Muscle layer of colon (tissue), 2 donors: Measurements from ENCODE around the gene RGS14.
"Not testable (repeated sequence)": the region's sequence is repeated elsewhere in the genome, so short reads cannot be mapped to it uniquely, and the experiment has no call there.

Source experiments
- H3K27ac ChIP-seq: one replicate; pipeline ENCODE4 v1.7.0; 2013; ENCODE audit warnings: low read depth, mild to moderate bottlenecking, low read length, moderate library complexity
- H3K27me3 ChIP-seq, 2 donors: one replicate each; pipeline ENCODE4 v1.7.0; 2013; ENCODE audit warnings: low read length in 2 of 2, mild to moderate bottlenecking in 2 of 2; ENCODE audit not compliant: insufficient read depth in 2 of 2, control insufficient read depth in 1 of 2
- H3K36me3 ChIP-seq: one replicate; pipeline ENCODE4 v1.7.0; 2013; ENCODE audit warnings: mild to moderate bottlenecking, low read length; ENCODE audit not compliant: insufficient read depth
- H3K4me1 ChIP-seq: one replicate; pipeline ENCODE4 v1.7.0; 2013; ENCODE audit warnings: mild to moderate bottlenecking, low read length; ENCODE audit not compliant: insufficient read depth
- H3K4me3 ChIP-seq, 2 donors: one replicate each; pipeline ENCODE4 v1.7.0; 2013; ENCODE audit warnings: low read length in 2 of 2, low read depth in 1 of 2, mild to moderate bottlenecking in 1 of 2, moderate library complexity in 1 of 2
- H3K9ac ChIP-seq: one replicate; pipeline ENCODE4 v1.7.0; 2013; ENCODE audit warnings: low read length
- H3K9me3 ChIP-seq: one replicate; pipeline ENCODE4 v1.7.0; 2013; ENCODE audit warnings: mild to moderate bottlenecking, low read length
- donor health status: abdominal sarcoma.
- donor health status: Adenocarcinoma of cecum.

RGS14 gene

GRCh38 chr5:177403102-177403791 is 45.5 kb downstream of the RGS14 start:
- Histone ChIP-seq H3K9ac (no peak overlapping the region), H3K4me1 (peaks cover 23% of the 10 kb centered on the region), H3K9me3 (no peaks in the 10 kb centered on the region), H3K27ac (no peak overlapping the region), H3K27me3 (peaks cover 49 to 67% of the 10 kb centered on the region in 2 donors), H3K4me3 (peak overlapping the region; percentile 7 to 9), H3K36me3 (no peaks in the 10 kb centered on the region)

GRCh38 chr5:177403792-177404640 is 46.3 kb downstream of the RGS14 start:
- Histone ChIP-seq H3K9me3 (no peaks in the 10 kb centered on the region), H3K4me1 (peaks cover 23% of the 10 kb centered on the region), H3K9ac (no peak overlapping the region), H3K27me3 (peaks cover 49 to 60% of the 10 kb centered on the region in 2 donors), H3K27ac (no peak overlapping the region), H3K4me3 (peak overlapping the region; percentile 41 to 49), H3K36me3 (no peaks in the 10 kb centered on the region)

- Histone ChIP-seq H3K27me3 (peaks cover 43 to 53% of the 10 kb centered on the region in 2 donors), H3K9ac (no peak overlapping the region), H3K4me3 (peak overlapping the region; percentile 41 to 49), H3K27ac (no peak overlapping the region), H3K9me3 (no peaks in the 10 kb centered on the region), H3K36me3 (no peaks in the 10 kb centered on the region), H3K4me1 (peaks cover 23% of the 10 kb centered on the region)
Measured at GRCh38 chr5:177404641-177405179, 47.0 kb downstream of the RGS14 start.

- Histone ChIP-seq H3K9me3 (no peaks in the 10 kb centered on the region), H3K27ac (no peak overlapping the region), H3K9ac (no peak overlapping the region), H3K36me3 (no peaks in the 10 kb centered on the region), H3K27me3 (peaks cover 38 to 47% of the 10 kb centered on the region in 2 donors), H3K4me3 (no peak overlapping the region), H3K4me1 (peaks cover 23% of the 10 kb centered on the region)
Measured at GRCh38 chr5:177405312-177405711, 47.6 kb downstream of the RGS14 start.

- Histone ChIP-seq H3K27ac (no peak overlapping the region), H3K9me3 (no peaks in the 10 kb centered on the region), H3K27me3 (peaks cover 33 to 42% of the 10 kb centered on the region in 2 donors), H3K9ac (no peak overlapping the region), H3K4me1 (peaks cover 23% of the 10 kb centered on the region), H3K4me3 (no peak overlapping the region), H3K36me3 (no peaks in the 10 kb centered on the region)
Measured at GRCh38 chr5:177405805-177406204, 48.1 kb downstream of the RGS14 start.

DNA sequence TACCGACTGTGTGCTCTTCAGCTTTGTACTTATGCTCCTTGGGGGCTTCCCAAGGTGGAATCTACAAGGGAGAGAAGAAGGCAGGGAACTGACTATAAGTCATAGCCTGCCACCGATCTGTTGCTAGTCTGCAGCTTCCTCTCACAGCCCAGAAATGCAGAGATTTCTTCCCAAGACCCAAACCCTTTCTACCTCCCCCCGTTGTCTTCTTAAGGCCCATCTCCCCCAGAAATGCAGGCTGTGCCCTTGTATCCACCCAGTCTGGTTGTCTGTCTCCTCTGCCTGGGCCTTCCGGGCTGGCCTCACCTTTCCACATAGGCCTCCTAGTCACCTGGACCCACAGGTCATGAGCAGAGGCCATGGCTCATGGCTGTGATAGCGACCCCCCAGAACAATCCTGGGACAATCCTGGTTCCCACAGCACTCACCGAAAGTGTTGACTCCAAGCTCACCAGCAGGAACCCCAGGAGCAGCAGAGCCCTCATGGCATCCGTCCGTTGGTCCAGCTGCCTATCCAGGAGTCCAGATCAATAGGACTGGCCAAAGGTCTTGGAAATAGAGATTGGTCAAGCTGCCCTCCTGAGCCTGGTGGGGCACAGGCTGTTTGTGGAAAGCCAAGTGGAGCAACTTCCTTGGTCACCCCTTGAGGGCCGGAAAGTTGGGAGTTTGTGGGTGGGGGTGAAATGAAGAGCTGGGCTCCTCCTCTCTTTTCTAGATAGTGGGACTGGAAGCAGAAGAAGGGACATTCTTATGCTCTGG is 51.5 kb downstream of the RGS14 start, which contains the start of gene F12:
TSS of gene F12 (minus strand) at position 522 of the 759 bp plus-strand sequence. CDS start at position 485, 37 bp downstream.
- Histone ChIP-seq H3K4me1 (peaks cover 2% of the 10 kb centered on the region), H3K9ac (no peak within 1 kb of the TSS), H3K27ac (no peak within 1 kb of the TSS), H3K4me3 (no peak within 1 kb of the TSS), H3K9me3 (no peaks in the 10 kb centered on the region), H3K36me3 (no peaks in the 10 kb centered on the region), H3K27me3 (peaks cover 0 to 10% of the 10 kb centered on the region in 2 donors)

DNA sequence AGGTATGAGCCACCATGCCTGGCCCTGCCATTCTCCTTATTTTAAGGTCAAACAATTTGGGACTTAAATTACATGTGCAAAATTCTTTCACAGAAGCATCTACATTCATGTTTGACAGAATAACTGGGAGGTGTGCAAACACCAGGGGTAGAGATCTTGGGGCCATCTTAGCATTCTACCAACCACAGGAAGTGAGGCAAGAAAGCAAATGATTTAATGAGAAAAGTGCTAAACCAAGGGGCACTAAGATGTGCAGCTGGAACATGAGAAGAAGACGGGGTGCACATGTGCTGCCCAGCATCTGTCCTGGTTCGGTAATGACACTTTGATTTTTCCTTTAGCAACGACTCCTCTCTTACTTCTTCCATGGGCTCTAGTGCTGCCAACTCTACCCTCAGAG is 52.9 kb downstream of the RGS14 start:
- no peaks in the 10 kb centered on the region for H3K27me3 ChIP-seq
- H3K4me1 ChIP-seq = no peaks in the 10 kb centered on the region
- no peak overlapping the region for H3K4me3 ChIP-seq
- no peak overlapping the region for H3K9ac ChIP-seq
- H3K36me3 ChIP-seq = no peaks in the 10 kb centered on the region
- no peak overlapping the region for H3K27ac ChIP-seq
- no peaks in the 10 kb centered on the region for H3K9me3 ChIP-seq

DNA sequence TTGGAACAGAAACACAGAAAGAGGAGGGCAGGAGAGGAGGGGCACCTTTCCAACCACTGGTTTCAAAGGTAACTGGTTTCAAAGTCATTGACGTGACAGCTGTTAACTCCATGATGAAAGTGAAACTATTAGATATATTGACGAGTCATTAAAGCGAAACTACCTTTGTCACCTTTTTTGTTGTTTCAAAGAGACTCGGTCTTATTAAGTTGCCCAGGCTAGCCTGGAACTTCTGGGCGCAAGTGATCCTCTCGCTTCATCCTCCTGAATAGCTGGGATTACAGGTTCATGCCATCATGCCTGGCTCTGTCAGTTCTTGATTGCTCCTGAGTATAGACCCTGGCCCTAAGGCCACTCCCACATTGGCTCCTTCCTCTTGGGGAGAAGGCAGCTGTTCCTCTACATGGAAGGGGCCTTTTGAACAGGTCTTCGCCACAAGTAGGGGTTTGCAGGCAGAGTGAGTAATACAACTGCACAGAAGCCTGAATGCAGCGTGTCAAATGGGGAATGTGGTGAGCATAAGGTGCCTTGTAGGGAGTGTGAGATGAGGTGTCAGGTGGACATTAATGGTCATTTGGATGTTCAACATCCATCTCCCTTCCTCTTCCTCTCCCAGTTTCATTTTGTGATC is 55.0 kb downstream of the RGS14 start:
- no peak overlapping the region for H3K9ac ChIP-seq
- no peaks in the 10 kb centered on the region for H3K9me3 ChIP-seq
- H3K4me3 ChIP-seq = no peak overlapping the region
- no peaks in the 10 kb centered on the region for H3K4me1 ChIP-seq
- no peak overlapping the region for H3K27ac ChIP-seq
- H3K27me3 ChIP-seq = no peaks in the 10 kb centered on the region
- no peaks in the 10 kb centered on the region for H3K36me3 ChIP-seq

DNA sequence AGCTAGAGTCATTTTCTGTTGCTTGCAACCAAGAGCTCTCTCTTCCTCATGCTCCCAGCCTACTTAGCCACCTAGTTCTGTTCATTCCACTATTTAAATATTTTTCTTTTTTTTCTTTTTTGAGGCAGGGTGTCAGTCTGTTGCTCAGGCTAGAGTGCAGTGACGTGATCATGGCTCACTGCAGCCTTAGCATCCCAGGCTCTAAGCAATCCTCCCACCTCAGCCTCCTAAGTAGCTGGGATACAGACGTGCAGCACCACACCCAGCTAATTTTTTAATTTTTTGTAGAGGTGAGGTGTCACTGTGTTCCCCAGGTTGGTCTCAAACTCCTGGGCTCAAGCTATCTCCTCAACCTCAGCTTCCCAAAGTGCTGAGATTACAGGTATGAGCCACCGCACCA is 56.8 kb downstream of the RGS14 start:
- Histone ChIP-seq H3K4me1 (no peaks in the 10 kb centered on the region), H3K27me3 (no peaks in the 10 kb centered on the region), H3K4me3 (no peak overlapping the region), H3K9me3 (no peaks in the 10 kb centered on the region), H3K9ac (no peak overlapping the region), H3K36me3 (no peaks in the 10 kb centered on the region), H3K27ac (no peak overlapping the region)

- H3K4me3 ChIP-seq, H3K9ac ChIP-seq, H3K4me1 ChIP-seq, H3K36me3 ChIP-seq, H3K27ac ChIP-seq, H3K9me3 ChIP-seq, H3K27me3 ChIP-seq: not testable (repeated sequence)
Measured at GRCh38 chr5:177417081-177417480, 59.4 kb downstream of the RGS14 start.

GRCh38 chr5:177419046-177419445 is 61.3 kb downstream of the RGS14 start:
- Histone ChIP-seq H3K4me1 (no peaks in the 10 kb centered on the region), H3K4me3 (no peak overlapping the region), H3K9ac (no peak overlapping the region), H3K36me3 (no peaks in the 10 kb centered on the region), H3K9me3 (no peaks in the 10 kb centered on the region), H3K27ac (no peak overlapping the region), H3K27me3 (no peaks in the 10 kb centered on the region)
